HG02798 (cell line): ENCODE results near the gene KCNMB4.

Experiments
- ATAC-seq: cut with Tn5 transposase; IDR thresholded peaks from one replicate; pipeline ENCODE4 v1.9.1; 2021; ENCODE audit warnings: mild to moderate bottlenecking; ENCODE audit not compliant: unreplicated experiment, poor library complexity

The KCNMB4 gene

DNA sequence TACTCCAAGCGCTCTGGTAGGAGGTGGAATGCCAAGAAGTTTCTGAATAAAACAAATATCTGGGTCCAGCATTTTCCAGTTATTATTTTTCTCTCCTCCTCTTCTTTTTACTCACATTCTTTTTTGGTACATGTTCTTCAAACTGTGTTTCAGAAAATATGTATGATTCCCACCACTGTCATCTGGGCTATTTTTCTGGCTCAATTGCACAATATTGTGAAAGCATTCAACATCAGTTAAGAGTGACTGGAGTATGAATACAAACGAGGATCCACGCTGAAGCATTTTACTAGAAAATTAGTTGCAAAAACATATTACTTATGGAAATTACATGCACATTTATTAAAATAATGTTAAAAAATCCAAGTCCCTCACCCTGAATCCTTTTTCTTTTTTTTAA is 61.5 kb downstream of the KCNMB4 start:
- no peak for ATAC-seq

DNA sequence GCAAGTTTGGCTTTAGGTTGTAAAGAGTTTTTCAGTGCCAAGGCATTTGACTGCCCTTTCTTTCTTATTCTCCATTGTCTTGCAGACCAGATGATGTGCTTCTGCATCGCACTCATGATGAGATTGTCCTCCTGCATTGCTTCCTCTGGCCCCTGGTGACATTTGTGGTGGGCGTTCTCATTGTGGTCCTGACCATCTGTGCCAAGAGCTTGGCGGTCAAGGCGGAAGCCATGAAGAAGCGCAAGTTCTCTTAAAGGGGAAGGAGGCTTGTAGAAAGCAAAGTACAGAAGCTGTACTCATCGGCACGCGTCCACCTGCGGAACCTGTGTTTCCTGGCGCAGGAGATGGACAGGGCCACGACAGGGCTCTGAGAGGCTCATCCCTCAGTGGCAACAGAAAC is 64.3 kb downstream of the KCNMB4 start:
- no peak for ATAC-seq

DNA sequence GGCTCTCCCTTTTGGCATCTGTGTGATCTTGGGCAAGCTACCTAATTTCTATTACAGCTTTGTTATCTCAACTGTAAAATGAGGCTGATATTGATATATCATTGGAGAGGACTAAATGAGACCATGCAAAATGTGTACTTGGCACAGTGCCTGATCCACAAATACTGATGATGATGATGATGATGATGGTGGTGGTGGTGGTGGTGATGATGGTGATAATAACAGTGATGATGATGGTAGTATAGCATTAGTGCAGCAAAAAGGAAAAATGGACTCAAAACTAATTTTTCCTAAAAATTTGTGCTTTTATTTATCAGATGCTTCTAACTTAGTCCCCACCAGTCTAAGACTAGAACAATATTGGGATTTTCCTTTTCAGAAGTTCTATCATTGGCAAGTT is 70.7 kb downstream of the KCNMB4 start:
- ATAC-seq: no peak

DNA sequence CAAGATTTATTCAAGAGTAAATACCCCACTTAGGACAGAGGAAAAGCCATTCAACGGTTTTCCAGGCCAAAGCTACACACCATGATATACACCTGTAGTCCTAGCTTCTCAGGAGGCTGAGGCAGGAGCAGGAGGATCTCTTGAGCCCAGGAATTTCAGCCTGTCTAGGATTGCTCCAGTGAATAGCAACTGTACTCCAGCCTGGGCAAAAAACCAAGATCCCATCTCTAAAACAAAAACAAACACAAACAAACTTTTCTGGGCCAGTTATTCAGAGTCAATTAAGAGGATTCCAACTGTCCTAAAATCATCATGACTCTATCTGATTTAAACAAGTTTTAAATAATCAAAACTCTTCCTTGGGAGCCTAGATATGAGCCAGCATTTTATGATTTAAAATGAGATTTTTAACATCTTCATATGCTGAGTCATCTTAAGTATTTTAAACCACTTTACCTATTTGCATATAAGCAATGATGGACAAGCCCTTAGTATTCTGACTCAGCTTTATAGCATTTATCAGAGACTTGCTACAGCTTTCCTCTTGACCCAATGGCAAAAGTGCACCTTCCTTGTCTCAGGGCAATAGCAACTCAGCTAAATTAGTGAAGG is 77.1 kb downstream of the KCNMB4 start:
- ATAC-seq: no peak

DNA sequence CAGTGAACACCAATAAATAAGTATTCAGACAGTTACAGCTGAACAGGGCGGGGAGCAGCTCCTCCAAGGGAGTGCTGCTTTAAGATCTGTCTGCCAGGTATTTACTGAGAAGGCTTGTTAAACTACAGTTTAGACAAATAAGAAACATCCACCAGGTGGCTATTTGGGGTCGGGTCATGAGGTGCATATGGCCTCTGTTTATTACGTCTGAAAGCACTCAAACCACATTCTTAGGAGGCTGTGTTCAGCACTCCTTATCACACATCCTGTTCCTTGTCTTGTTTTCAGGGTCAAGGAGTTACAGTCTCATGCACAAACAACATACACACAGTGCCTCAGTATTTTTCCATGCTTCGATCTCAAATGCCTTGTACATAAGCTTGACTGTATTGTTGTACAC is 78.8 kb downstream of the KCNMB4 start:
- no peak for ATAC-seq

DNA sequence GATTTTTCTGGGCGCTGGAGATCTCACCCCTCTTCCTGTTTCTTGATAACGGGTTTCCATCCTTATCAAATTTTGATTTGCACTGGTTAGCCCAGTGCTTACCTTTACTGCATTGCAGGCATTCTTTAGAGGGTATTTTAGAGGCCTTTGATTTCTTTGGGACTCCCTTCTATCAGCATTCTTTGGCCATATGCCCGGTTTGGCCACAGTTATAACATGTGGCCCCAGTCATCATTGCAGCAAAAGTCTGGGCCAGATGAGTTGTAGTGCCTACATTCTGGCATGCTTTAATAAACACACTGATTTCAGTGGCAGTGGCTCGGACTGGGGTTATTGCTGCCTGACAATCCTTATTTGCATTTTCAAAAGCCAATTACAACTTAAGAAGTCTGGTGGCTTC is 82.3 kb downstream of the KCNMB4 start:
- ATAC-seq: no peak

DNA sequence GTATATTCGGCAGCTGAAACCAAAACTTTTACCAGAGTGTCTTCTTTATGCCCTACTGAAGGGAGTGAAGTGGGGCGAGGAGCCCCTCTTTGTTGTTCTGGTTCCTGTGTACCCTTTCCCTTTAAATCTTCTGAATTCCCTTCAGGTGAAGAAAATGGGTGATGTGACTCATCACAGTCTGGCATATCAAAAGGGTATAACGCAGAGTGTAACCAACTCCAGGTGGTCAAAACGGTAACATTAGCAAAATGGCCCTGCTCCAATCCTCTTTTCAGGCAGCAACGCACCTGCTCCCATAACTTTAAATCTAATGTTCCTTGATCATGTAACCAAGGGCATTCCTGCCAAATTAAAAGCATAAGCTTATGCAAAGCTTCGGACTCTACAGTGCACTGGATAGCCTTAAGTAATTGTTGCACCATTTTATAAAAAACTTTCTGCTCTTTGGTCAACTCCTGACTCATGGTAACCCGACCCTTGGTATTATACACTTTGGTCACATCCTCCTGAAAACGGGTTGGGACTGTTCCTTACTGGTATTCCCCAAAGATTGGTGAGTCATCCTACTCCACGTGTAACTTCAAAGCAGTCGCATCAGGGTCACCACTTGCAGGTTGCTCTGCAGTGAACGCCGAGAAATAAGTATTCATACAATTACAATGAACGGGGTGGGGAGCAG is 83.1 kb downstream of the KCNMB4 start:
- no peak for ATAC-seq

DNA sequence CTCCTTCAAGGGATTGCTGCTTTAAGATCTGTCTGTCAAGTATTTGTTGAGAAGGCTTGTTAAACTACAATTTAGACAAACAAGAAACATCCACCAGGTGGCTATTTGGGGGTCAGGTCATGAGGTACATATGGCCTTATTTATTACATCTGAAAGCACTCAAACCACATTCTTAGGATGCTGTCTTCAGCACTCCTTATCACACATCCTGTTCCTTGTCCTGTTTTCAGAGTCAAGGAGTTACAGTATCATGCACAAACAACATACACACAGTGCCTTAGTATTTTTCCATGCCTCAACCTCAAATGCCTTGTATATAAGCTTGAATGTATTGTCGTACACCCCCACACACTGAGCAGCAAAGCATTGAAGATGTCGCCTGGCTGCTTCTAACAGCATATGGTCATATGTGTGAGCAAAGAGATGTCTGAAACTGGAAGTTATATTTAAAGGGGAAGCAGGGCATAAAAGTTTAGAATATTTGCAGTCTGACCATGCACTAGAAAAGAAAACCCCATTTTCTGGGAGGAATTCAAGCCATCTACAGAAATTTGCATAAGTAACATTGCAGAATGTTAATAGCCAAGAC is 83.8 kb downstream of the KCNMB4 start:
- ATAC-seq: no peak

DNA sequence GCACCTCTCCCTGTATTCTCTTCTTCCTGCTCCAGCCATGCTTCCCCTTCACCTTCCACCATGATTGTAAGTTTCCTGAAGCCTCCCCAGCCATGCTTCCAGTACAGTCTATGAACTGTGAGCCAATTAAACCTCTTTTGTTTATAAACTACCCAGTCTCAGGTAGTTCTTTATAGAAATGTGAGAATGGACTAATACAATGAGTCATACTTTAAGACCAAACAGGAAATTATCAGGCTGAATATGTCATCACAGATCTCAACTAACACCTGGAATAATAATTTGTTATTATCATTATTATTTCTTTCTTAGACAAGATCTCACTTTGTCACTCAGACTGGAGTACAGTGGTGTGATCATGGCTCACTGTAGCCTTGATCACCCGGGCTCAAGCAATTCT is 85.4 kb downstream of the KCNMB4 start:
- ATAC-seq: no peak

DNA sequence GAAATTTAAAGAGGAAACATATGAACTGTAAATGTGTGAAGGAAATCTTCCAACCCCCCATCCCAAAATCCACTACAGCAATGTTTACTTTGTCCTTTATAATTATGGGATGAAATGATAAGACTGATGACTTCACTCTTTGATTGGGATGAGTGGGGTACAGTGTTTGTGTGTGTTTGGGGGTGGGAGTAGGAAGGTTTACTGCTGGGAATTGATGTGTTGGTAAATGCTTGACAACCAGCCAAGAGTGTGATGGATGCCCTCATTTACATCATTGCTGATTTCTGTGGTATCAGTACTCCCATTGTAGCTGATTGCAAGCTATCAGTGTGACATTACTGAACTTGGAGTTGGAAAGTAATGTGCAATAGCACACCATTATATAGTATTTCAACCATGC is 90.9 kb downstream of the KCNMB4 start:
- ATAC-seq: no peak

DNA sequence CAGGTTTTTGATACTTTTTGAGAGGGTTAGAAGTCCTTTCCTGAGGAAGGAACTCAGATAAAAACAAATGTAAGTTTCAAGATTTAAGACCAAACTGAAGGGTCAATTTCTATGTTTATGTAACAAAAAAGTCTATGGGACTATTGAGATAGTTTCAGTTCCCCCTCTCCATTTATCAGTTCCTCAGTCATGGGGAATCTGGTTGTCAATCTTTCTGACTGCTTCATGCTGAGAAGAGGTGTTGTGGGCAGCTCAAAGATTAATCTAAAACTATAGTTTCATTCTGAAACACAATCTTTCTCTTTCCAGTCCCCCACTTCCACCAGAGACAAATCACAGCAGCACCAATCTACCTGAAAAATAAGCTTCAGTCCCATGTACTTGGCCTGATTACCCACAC is 93.7 kb downstream of the KCNMB4 start:
- no peak for ATAC-seq

DNA sequence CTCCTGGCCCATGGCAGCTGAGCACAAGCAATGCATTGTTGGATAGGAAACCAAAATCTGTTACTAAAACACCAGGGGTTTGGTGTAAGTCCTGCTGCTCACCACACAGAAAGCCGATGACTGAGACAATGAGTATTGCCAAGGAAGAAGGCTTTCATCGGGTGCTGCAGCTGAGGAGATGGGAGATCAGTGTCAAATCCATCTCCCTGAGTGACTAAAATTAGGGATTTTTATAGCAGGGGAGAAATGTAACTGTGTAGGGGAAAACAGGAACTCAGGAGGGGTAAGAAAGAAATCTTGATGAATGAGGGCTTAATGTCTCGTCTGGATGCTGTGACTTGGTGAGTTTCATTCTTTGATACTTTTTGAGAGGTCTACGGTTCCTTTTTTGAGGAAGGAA is 97.9 kb downstream of the KCNMB4 start:
- no peak for ATAC-seq

DNA sequence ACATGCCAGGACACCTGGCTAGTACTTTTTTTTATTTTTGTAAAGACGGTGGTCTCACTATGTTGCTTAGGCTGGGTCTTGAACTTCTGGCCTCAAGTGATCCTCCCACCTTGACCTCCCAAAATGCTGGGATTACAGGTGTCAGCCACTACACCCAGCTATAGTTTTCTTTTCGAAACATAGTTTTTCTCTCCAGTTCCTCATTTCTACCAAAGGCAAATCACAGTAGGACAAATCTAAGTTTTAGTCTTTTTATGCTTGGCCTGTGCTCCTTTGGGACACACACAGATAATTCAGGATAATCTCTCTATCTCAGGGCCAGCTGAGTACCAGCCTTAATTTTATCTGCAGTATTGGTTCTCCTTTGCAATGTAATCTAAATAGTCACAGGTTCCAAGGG is 100.7 kb downstream of the KCNMB4 start:
- no peak for ATAC-seq

DNA sequence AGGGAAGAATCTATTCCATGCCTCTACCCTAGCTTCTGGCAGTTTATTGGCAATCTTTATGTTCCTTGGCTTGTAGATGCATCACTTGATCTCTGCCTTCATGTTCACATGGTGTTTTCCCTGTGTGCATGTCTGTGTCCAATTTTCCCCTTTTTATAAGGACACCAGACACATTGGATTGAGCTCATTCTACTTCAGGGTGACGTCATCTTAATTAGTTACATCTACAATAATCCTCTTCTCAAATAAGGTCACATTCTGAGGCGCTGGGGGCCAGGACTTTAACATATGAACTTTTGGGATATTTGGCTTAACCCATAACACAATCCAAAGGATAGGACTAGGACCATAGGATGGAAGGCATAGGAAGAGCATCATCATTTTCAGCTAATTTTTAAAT is 101.4 kb downstream of the KCNMB4 start:
- ATAC-seq: no peak

DNA sequence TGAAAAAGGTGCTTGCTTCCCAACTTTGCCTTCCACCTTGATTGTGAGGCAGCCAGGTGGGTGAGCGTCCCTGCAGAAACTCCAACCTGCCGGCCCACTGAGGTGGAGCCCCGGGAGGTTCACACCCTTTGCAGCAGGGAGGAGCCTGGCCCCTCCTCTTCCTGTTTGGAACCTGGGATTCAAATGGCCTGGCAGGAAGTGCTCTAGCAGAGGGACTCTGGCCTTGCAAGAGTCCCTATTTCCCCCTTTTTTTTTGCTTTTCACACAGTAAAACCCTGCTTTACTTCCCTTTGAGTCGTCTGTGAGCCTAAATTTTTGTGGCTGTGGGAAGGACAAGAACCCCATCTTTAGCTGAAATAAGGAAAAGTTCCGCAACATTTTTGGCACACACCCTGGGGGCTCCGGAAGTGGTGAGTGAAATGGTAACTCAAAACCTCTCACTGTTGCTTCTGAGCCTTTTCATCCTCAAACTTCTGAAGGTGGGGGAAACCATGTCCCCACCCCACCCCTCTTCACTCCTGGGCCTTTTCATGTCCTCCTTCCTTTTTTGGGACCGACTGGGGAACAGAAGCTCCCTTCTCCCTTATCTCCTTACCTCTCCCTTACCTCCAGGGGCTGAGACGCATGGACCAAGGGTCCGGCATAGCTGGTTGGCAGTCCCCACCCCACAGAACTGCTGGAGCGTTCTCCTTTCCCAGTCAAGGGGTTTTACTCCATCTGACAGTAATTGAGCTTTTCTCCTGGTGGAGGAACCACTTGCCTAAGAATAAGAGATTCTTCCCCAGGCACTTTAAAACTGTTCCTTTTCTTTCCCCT is 102.0 kb downstream of the KCNMB4 start:
- ATAC-seq: no peak

DNA sequence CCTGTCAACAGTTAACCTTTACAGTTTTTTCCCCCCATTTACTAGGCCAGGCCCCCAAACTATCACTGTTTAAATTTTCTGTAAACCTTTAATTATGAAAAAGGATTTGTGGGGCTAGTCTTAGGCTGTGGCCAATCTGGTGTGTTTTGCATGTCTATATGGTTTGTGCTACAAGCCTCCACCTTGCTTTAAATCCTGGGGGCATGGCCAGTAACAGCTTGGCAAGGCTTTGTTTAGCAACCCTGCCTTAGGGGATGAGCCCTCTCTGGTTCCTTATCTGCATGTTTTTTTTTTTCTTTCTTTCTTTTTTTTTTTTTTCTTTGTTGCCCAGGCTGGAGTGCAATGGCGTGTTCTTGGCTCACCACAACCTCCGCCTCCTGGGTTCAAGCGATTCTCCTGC is 102.7 kb downstream of the KCNMB4 start:
- no peak for ATAC-seq

DNA sequence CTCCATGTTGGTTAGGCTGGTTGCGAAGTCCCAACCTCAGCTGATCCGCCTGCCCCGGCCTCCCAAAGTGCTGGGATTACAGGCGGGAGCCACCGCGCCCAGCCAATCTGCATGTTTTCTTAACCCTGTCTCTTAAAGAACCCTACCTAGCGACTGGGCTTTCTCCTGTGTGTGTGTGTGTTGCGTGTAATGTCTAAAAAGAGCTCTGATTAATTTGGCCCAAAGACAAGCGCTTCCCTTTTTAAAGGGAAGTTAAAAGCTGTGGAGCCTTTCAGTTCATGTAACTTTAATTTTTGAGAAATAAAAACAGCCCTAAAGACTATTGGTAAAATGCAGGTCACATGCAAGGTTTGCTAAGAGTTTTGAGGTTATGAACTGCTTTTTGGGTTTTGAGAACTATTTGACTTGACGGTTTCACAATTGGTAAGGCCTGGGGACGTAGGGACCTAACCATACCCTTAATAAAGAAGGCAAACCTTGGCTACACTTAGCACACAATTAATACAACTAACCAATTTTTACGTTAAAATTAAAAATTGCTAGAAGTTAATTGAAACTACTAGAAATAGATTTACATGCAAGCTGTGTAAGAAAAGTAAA is 103.2 kb downstream of the KCNMB4 start:
- no peak for ATAC-seq

DNA sequence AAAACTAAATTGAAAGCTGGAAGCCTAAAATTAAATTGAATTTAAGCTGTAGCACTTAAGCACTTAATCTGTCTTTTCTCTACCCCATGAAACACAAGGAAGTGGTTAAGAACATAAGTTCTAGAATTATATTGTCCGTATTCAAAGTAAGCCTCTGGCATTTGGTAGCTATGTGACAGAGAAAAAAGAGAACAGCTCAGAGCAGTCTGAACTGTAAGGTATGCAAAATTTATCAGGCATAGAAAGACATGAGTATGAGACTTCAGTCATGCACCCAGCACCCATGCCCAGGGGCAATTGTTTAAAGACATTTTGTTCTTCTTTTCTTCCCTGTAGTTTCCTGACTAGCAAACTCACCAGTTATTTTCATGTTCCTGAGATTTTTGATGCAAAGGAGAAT is 116.7 kb downstream of the KCNMB4 start:
- no peak for ATAC-seq
